Inferior parietal cortex (tissue), 1 donor: ENCODE data around the gene GARIN5B.

Experiments used
- DNase-seq: peaks from one replicate; pipeline ENCODE4 v3.0.0-alpha.2; 2016; ENCODE audit errors: extremely low spot score

Gene GARIN5B

DNA sequence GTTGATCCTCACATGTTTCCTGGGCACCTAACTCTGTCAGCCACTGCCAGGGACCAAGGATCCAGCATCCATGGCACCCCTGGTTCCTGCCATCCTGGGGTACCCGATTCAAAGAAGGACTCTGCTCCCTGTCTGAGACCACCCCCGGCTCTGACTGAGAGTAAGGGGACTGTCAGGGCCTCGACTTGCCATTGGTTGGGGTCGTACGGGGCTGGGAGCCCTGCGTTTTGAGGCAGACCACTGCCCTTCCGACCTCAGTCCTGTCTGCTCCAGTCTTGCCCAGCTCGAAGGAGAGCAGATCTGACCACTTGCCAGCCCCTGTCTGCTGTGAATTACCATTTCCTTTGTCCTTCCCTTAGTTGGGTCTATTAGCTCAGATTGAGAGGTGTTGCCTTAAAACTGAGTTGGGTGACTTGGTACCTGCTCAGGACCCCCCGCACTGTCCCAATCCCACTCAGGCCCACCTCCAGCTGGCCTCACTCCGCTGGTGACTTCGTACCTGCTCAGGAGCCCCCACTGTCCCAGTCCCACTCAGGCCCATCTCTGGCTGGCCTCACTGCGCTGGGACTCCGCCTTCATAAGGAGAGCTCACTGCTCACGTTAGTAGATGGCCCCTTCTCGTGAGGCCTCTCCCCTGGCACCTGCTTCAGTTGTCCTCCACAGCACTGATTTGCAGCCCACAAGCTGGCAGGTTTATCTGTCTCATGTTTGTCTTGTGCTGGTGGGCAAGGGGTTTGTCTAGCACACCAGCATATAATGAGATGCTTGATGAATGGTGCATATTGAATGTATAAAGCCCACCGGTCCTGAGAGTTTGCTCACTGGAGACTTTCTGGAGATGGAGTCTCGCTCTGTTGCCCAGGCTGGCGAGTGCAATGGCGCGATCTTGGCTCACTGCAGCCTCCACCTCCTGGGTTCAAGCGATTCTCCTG, 26.6 kb upstream of the GARIN5B start:
- no peak for DNase-seq

DNA sequence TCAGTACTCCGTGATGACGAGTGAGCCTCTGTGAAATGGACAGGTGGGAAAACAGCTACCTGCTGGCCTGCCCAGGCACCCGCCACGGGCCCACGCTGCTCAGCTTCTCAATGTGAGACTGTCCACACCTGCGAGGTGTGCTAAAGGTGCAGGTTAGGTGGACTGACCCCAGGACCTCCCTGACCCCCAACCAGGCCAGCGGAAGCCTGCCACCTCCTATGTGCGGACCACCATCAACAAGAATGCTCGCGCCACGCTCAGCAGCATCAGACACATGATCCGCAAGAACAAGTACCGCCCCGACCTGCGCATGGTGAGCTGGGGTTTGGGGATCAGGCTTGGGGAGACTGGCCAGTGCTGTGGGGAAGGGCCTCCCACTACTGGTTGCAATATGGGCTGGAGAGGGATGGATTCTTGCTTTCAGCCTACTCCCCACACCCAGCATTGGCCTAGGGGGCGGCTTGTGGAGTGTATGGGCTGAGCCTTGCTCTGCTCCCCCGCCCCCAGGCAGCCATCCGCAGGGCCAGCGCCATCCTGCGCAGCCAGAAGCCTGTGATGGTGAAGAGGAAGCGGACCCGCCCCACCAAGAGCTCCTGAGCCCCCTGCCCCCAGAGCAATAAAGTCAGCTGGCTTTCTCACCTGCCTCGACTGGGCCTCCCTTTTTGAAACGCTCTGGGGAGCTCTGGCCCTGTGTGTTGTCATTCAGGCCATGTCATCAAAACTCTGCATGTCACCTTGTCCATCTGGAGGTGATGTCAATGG, 24.9 kb upstream of the GARIN5B start:
- no peak for DNase-seq

DNA sequence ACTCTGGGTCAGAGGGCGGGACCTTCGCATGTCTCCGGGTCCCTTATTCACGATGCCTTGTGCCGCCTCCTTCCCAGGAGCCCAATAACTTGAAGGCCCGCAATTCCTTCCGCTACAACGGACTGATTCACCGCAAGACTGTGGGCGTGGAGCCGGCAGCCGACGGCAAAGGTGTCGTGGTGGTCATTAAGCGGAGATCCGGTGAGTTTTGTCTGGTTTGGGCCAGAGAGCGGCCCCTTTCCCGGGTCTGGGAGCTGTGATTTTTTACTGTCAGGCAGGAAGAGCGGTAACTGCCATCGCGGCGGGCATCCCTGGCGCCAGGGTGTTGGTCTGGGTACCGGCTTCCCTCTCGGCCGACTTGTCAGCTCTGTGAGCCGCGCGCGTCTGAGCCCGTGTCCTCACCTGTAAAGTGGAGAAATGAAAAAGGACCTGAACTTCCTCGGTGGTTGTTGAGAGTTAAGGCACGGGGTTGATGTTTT, 23.5 kb upstream of the GARIN5B start:
- no peak for DNase-seq

DNA sequence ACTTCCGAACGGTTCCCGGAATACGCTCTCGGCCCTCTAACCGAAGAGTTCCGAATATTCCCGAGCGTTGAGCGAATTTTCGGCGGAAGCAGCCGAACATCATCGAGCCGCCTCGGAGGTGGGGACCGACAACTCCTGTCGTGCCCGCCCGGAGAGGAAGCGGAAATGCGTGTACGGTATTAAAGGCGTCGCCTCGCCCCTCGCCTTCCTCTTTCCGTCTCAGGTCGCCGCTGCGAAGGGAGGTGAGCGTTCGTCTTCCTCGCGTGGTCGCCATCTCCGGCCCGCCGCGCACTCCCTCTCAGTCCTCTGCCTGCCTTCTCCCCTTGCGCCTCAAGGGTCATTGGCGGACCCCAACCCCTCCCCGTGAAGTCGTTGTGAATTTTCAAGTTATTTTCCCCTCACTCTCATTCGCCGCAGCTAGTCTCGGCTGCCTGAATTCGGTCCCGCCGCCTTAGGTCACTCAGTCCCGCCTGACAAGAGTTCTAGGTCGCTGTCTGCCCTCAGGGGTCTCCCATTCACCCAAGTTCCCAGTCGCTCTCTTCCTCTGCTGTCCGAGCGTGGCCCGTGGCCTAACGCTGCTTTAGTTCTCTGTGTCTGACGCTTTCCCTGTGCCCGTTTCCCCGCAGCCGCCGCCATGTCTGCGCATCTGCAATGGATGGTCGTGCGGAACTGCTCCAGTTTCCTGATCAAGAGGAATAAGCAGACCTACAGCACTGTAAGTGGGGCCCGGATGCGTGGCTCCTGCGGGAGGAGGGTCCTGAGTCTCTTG, 22.8 kb upstream of the GARIN5B start, which contains the start of gene RPL28:
Gene RPL28, plus strand, starts transcription at position 209 of the 769 bp plus-strand sequence. Its CDS starts 426 bp downstream, at position 635.
- peak; percentile 100 for DNase-seq

DNA sequence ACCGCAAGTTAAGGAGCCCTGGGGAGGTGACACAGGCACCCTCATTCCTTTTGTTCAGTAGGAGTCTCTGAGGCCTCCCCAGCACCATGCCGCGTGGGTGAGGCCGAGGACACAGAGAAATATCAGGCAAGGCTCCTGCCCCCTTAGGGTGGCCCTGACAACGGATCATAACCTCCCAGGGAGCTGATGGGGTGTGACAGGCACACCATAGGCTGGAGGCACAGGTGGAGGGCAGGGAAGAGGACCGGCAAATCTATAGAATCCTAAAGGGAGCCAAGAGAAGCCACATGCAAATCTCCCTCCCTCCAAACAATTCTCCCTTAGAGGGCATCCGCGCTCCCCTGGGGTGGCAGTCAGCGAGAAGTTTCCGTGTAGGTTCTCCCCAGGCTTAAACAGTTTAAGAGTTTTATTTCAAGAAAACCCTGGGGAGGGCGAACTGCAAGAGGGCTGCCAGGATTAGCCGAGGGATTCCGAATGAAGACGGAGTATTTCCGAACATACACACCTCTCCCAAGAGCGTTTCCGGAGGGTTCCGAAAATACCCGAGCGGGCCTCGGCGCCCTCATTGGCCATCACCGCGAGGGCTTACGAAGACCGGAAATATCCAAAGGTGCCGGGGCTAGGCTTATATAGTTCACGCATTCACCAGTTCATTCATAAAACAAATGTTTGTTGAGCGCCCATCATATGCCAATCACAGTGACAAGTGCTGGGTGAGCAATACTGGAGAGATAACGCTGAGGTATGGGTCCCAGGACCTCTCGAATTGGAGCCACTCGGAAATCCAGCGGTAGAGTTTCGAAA, 22.1 kb upstream of the GARIN5B start:
- peak; percentile 97 for DNase-seq

DNA sequence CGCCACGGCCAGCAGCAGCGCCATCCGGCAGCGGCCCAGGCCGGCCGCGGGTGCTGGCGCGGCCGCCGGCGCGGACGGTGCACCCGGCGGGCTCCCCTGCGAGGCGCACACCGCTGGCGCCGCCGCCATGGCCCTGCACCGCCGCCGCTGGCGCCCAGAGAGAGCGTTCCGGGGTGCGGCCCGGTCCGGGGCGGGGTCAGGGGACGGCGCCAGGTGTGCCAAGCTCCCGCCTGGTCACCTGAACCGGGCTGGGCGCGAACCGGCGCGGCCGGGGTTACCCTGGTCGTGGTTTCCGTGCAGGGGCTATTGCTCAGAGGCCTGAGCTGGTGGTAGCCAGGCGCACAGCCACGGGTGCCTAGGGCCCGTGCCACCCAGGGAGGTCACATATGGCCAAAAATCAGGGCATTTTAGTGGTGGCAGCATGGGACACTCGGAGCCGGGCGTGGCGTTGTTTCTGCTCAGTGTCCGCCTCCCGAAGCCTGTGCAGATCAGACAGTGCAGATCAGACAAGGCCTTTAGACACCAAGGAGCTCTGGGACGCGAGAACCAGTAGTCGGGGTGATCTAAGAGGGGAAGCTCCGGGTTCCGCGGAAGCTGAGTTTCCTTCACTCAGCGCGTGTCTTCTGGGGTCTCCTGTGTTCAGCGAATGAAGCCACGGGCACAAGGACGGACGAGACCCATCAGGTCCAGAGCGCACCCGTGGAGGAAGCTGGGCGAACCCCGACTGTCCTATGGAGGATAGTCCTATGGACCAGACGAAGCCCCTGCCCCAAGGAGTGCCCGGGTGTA, 21.3 kb upstream of the GARIN5B start, which contains the start of gene TMEM238:
Gene TMEM238, minus strand, starts transcription at position 162 of the 789 bp plus-strand sequence. Its CDS starts 33 bp downstream, at position 129.
- no peak for DNase-seq

DNA sequence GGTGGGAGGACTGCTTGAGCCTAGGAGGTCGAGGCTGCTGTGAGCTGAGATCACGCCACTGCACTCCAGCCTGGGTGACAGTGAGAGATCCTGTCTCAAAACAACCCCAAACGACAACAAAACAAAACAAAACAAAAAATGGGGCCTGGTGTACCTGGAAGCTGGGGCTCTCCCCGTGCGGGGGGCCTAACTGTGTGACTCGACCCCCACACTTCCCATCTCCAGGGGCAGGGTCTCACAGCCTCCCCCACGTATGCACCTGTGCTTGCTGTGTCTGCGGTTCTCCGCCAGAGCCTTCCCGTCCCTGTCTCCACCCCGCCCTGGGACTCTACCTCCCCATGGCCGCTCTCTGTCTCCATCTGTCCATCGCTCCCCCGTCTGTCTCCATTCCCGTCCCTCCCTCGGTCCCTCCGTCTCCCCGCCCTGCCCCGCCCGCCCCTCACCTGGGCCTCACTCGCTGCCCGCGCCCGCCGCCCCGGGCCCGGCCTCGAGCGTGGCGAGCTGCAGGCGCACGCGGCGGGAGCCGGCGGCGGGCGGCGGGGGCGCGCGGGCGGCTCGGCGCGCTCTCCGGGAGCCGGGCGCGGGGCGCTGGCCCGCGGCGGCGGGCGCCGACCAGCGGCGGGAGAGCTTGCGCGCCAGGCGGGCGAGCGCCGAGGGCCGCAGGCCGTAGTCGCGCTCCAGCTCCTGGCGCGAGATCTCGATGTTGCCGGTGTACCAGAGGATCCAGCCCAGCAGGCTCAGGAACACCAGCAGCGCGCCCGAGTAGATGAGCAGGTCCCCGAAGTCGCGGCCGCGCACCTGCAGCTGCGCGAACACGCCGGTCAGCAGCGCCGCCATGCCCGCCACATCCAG, 20.4 kb upstream of the GARIN5B start:
- DNase-seq = peak; percentile 54

DNA sequence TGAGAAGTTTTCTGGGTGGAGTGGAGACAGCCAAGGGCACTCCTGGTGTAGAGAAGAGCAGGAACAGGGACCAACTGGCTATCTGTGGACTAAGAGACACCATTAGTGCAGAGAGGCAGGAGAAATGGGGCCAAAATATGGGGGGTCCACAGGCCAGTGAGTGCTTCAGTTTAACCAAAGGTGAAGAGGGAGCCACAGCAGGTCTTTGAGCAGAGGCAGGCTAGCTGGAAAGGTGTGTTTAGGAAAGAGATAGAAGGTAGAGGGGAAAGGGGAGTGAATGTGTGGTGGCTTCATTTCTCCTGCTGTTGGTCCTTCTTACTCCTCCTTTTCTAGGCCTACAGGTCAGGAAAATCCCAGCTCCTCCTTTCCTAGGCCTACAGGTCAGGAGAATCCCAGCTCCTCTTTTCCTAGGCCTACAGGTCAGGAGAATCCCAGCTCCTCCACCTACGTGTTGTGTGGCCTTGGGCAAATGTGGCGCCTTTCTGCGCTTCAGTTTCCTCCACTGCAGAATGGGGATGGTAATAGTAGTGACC, 19.5 kb upstream of the GARIN5B start:
- DNase-seq = no peak

DNA sequence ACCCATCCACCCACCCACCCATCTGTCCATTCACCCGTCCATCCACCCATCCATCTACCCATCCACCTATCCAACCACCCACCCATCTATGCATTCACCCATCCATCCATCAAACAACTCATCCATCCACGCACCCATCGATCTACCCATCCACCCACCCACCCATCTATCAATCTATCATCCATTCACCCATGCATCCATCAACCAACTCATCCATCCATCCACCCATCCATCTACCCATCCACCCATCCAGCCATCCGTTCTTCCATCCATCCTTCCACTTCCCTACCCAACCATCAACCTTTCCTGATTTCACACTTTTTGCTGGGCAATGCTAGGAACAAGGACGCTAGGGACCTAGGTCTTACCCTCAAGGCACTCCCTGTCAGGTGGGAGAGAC, 19.0 kb upstream of the GARIN5B start:
- no peak for DNase-seq

DNA sequence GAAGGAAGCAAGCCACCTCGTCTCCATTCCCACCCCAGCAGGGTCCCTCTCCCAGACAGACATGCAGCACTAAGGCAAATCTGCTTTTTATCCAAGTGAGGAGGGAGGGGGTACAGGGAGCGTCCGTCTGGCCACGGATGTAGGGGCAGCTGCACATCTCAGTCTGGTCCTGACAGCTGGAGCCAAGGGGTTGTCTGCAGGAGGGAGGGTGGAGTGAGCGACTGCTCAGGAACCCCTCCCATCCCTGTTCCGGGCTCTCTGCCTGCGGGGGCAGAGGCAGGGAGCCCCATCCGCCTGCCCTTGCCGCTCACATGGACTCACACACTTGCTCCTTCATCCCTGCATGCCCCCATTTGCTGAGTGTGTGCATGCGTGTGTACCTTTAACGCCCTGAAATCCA, 16.1 kb upstream of the GARIN5B start:
- DNase-seq = no peak

DNA sequence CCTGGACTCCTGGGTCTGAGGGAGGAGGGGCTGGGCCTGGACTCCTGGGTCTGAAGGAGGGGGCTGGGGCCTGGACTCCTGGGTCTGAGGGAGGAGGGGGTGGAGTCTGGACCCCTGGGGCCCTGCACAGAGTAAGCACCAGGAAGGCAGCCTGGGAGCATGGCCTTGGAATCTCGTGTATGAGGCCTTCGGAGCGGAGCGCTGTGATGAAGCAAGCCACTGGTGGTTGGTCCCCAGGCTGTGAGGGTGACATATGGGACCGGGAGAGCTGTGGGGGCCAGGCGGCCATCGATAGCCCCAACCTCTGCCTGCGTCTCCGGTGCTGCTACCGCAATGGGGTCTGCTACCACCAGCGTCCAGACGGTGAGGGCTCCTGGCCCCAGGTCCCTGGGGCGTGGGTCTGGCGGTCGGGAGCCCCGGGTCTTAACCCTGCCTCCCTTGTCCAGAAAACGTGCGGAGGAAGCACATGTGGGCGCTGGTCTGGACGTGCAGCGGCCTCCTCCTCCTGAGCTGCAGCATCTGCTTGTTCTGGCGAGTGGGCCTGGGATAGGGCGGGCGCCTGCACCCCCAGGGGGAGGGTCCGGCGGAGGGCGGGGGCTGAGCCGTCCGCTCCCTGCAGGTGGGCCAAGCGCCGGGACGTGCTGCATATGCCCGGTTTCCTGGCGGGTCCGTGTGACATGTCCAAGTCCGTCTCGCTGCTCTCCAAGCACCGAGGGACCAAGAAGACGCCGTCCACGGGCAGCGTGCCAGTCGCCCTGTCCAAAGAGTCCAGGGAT, 14.5 kb upstream of the GARIN5B start:
- no peak for DNase-seq

DNA sequence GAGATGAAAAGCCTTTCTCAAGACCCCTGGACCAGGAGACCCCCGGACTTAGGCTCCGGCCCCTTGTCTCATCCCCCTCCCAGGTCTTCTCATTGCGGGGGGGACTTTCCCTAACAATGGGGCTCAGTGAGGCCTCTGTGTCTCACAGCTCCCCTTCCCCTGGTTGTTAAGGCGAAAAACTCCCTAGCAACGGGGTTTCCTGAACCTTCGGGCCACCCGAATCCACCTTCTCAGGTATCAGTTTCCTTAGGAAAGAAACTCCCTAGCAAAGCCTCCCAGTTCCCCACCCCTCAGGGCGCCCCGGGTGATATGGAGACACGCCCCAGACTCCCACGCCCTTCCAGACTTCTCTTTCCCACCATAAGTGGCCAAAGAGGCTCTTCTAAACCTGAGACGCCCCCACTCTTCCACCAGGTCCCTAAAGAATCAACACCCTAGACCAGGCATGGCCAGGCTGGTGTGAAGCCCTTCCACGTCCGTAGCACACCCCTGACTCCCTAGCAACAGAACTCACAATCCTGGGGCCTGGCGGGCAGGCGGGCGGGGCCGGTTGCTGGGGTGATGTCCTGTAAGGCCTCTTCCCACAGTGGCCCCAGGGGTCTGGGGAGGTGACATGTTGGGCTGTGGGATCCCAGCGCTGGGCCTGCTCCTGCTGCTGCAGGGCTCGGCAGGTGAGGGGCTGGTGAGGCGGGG, 13.3 kb upstream of the GARIN5B start, which contains the start of gene TMEM190:
Gene TMEM190, plus strand, starts transcription at position 586 of the 693 bp plus-strand sequence. Its CDS starts 28 bp downstream, at position 614.
- no peak for DNase-seq

DNA sequence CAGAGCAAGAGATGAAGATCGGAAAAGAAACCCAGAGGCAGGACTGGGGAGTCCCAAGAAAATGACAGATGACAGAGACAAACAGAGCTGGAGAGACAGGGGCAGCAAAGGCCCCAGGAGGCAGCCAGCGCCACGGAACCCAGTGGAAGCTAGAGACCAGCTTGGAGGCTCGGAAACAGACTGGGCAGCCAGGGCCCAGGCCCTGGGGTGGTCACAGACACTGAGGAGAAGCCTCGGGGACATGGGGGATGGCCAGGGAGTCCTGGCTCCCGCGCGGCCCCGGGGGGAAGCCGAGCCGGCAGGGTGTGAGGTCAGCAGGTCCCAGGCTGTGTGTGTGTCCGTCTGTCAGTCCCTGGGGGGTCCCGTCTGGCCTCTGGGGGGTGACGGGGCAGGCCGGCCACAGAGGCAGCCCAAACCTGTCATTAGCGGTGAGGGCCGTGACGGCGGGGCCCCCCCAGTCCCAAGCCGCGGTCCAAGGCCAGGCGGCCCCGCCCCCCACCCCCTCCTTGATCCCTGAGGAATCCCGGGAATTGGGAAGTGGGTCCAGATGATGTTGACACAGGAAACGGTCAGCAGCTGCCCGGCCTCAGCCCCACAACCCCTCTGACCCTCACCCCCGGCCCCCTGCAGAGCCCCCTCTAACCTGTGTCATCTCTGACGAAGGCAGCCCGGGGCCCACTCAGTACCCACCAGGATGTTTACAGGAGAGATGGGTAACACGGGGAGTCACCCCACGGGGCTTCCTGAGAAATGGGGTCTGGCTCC, 11.1 kb upstream of the GARIN5B start:
- DNase-seq = no peak

DNA sequence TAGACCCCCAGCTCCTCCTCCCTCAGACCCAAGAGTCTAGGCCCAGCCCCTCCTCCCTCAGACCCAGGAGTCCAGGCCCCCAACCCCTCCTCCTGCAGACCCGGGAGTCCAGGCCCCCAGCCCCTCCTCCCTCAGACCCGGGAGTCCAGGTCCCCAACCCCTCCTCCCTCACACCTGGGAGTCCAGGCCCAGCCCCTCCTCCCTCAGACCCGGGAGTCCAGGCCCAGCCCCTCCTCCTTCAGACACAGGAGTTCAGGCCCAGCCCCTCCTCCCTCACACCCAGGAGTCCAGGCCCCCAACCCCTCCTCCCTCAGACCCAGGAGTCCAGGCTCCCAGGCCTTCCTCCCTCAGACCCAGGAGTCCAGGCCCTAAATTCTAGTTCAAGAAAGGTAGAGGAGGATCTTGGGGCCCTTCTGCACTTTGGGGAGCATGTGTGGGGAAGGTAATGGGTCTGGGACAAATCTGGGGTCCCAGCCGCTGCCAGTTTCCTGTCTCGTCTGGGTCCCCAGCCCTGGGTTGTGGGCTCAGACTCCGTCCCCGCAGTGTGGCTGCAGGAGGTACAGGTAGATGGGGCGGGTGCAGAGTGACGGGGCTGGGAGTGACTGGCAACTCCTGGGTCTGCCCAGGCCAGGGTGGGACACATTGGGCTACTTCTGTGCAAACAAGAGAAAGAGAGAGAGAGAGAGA, 10.4 kb upstream of the GARIN5B start:
- DNase-seq = no peak

DNA sequence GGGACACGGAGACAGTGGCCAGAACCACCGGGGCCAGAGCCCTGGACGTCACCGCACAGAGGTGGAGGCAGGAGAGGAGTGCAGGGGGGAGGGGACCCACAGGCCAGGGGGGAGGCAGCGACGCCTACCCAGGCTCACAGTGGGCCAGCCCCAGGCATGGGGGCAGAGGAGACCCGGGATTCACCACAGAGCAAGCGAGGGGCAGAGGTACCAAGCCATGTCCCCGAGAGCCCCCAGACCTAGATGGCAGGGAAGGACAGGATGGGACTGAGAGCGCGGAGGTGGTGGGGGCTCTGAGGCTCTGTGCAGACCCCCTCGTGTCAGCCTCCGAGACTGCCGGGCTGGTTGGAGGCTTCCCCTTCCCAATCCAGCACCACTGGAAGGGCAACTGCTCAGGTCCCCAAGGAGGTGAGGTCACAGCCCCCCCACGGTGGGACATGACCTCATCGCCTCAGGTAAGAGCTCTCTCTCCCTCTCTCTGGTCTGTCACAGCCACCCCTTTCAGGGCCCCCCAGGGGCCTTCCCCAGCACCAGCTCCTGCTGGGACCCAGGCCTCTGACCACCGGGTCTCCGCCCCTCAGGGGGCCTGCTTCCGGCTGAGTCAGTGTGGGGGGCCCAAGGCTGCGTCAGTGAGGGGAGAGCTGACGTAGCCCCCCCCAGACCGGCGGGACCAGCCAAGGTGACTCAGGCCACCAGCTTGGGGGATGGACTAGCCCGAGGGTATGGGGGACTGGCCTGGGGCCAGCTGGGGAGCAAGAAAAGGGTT, 9.4 kb upstream of the GARIN5B start:
- DNase-seq = no peak
